GM08714 (cell line): Measurements from ENCODE around the gene RUFY4.
"Not testable (repeated sequence)": the region's sequence is repeated elsewhere in the genome, so short reads cannot be mapped to it uniquely, and the experiment has no call there.

Source experiments
- H3K4me3 ChIP-seq: fragments of 200-500 bp; sonication (Bioruptor generic); 2 replicates; pipeline ENCODE4 v1.5.1; 2014; ENCODE audit warnings: mild to moderate bottlenecking, low read length, inconsistent platforms
- ZNF274 ChIP-seq: IDR thresholded peaks from 2 replicates; pipeline ENCODE4 v1.6.1; 2012; ENCODE audit warnings: mild to moderate bottlenecking, low read depth, low read length

Gene RUFY4

DNA sequence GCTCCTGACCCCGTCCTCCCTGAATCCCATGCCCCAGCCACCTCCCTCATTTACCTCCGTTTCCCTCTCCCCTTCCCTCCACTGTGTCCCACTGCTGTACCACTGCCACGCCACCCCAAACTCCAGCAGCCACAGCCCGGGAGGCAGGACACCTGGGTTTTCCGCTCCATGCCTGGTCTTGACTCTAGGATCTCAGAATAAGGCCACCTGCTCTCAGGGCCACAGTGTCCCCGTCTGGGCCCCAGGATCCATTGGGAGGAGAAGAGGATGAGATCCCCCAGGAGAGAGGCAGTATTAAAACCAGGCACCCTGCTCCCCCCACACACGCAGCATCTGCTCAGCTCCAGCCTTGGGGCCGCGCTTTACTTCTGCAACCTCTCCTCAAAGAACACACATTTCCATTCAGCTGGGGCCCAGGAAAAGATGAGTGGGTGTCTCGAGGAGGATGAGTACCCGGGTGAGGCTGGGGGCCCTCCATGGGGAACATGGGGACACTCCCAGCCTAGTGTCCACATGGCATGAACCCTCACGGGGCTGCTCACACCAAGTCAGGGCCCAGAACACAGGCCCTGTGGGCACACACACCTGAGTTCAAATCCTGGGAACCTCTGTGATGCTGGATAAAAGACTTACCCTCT, 33.5 kb upstream of the RUFY4 start:
- TF ChIP-seq ZNF274 = no peak
- H3K4me3 ChIP-seq = no peak overlapping the region

DNA sequence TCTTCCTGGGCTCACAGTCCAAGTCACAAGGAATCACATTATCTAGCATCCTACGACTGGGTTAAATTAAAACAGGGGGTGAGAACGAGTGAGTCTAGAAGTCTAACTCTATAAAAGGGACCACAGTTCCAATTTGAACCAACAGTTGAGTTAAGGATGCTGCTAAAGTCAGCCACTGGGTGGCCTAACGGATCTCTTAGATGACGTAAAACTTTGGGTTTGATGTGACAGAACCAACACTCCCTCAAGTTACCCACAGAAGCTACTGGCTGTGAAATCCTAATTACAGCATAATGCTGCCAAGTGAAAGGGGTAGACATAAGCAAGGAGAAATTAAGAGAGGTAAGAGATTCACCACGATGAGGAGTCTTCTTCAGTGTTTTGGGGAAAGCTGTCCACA, 32.7 kb upstream of the RUFY4 start:
- TF ChIP-seq ZNF274 = no peak
- H3K4me3 ChIP-seq = no peak overlapping the region

DNA sequence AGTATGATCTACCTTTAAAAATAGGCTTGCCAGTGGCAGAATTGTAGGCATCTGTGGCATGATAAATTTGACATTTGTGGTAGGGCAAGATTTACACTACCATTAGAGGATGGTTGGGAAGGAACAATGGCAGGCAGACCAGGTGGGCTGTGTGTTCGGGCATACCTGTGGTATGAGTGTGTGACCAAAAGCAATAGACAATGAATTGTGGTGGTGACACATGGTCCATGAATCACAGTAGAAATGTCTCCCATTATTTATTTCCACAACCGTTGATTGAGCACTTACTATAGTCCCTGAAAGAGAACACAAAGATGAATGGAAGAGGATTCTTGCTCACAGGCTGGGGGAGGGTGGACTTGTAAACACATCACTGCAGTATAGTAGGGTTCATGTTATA, 29.9 kb upstream of the RUFY4 start:
- no peak overlapping the region for H3K4me3 ChIP-seq
- no peak for TF ChIP-seq ZNF274

DNA sequence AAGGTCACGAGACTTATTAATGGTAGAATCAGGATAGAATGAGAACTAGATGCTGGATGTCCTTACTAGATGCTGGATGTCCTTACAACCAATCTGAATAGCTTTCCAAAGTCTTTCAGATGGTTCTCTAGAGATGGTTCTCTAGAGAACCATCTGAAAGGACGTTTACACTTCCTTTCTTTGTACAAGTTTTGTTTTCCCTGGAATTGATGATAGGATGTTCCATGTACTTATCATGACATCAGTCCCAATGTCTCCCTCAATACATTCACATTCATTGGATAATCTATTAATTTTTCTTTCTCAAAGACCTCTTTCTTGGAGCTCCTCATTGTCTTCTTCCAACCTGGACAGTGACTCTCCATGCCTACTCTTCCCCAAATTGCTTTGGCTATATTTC, 28.2 kb upstream of the RUFY4 start:
- TF ChIP-seq ZNF274 = no peak
- H3K4me3 ChIP-seq = no peak overlapping the region

DNA sequence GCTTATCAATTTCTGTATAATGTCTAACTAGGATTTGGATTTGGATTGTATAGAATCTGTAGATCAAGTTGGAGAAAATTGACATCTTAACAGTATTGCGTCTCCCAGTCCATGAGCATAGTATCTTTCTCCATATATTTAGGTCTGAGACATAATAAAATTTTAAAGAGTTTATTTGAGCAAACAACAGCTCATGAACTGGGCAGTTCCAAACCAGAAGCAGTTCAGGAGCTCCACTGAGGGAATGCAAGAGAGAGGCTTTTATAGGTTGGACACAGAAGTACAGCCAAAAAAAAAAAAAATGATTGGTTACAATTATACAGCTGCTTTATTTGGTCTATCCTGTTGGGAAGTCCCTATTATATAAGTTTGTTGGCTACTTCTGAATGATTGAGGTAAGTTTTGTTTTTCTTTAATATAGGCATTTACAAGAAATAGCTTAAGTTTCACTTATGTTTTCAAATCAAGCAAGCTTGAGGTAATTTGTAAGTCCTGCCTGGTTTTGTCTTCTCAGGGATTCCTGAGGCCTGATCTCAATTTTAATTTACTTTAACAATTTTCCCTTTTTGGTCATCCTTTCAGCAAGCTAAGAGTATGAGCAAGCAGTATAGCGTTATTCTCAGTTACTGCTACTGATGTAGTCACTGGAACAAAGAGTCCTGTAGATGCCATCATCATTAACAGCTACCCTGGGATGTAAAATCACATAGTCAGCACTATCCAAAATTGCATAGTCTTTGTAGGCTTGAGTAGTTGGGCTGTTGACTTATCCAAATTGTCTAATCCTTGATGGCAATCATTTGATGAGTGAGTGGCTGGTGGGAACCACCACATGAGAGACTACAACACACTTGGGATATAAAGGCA, 27.5 kb upstream of the RUFY4 start:
- TF ChIP-seq ZNF274 = no peak
- H3K4me3 ChIP-seq = no peak overlapping the region

DNA sequence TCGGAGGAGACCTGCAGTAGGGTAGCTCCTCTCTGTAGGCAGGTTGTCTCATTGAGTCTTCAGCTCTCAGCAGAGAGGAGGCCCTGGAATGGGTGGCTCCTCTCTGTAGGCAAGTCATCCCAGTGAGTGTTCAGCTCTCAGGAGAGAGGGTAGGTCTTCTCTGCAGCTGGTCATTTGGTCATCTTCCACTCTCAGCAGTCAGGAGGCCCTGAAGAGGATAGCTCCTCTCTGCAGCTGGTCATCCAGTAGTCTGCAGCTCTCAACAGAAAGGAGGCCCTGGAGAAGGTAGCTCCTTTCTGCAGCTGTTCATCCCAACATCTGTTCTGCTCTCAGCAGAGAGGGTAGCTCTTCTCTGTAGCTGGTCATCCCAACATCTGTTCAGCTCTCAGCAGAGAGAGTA, 26.0 kb upstream of the RUFY4 start:
- TF ChIP-seq ZNF274 = no peak
- H3K4me3 ChIP-seq = no peak overlapping the region

DNA sequence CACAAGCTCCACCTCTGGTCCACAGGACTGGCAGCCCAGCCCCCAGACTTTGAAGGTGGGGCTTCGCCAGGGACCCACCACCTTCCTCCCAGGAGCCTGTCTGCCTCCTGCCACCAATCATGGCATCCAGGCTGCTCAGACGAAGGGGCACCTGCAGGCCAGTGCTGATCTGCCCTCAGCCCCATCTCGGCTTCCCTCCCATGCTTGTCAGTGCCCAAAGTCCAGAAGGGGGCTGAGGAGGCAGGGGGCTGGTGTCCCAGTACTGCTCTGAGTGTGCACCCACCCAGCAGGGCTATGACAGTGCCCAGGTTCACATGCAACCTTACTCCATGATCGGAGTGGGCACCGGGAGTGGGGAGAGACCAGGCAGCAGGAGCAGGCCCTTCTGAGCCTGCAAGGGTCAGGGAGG, 25.3 kb upstream of the RUFY4 start:
- no peak overlapping the region for H3K4me3 ChIP-seq
- TF ChIP-seq ZNF274 = no peak

DNA sequence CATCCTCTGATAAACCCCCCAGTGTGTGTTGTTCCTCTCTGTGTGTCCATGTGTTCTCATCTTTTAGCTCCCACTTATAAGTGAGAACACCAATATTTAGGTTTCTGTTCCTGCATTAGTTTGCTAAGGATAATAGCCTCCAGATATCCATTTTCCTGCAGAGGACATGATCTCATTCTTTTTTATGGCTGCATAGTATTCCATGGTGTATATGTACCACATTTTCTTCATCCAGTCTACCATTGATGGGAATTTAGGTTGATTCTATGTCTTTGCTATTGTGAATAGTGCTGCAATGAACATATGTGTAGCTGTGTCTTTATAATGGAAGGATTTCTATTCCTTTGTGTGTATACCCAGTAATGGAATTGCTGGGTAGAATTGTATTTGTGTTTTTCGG, 24.5 kb upstream of the RUFY4 start:
- not testable (repeated sequence) for H3K4me3 ChIP-seq

DNA sequence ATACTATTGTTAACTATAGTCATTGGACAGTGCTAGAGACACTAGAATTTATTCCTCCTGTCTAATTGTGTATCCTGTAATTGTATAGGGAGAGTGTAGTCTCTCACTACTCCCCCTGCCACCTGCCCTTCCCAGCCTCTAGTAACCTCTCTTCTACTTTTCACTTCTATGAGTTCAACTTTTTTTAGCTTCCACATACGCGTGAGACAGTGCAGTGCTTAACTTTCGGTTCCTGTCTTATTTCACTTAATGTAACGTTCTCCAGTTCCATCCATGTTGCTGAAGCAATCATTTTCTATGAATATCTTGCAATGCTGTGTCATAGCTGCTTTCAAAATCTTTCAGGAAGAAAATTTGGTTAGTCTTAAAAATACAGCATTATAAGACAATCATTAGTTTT, 22.8 kb upstream of the RUFY4 start:
- TF ChIP-seq ZNF274 = no peak
- H3K4me3 ChIP-seq = no peak overlapping the region

DNA sequence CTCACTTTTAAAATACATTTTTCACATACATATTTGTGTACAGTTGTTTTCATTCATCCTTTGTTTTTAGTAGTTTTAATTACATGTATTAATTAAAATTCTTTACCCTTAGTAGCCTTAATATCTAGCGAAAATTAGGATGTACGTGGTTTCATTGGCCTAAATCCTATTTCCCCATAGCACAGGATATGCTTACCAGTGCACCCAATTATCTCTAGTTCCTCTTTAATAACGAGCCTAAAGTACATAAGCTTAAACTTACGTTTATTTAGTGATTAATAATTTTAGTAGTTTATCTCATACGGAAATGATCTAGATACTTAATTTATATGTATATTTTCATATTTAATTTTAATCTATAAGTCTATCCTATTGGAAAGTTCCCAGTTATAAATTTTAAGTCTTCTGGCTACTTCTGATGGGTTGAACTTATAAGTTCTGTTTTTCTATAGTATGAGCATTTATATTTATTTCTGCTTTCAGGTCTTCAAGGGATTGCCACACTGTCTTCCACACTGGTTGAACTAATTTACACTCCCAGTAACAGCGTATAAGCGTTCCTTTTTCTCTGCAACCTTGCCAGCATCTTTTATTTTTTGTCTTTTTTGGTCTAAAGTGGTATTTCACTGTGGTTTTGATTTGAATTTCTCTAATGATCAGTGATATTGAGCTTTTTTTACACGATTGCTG, 21.4 kb upstream of the RUFY4 start:
- no peak overlapping the region for H3K4me3 ChIP-seq
- TF ChIP-seq ZNF274 = no peak

DNA sequence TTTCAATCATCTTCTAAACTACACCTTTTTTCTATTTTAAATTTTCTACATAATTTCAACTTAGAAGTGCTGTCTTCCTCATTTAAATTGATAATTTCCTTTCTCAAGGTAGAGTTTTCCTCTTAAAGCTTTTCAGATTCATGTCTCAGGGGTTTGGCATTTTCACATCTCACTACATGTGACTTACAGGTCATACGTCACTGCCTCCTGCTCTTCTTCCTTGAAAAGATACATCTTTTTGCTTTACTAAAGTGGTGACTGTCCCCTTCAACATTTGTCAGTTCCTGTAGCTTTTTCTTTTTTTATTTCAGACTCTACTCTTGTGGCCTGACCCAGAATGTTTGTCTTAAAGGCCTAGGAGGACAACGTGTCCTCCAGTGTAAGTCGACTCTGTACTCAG, 17.1 kb upstream of the RUFY4 start:
- no peak for TF ChIP-seq ZNF274
- H3K4me3 ChIP-seq = no peak overlapping the region

DNA sequence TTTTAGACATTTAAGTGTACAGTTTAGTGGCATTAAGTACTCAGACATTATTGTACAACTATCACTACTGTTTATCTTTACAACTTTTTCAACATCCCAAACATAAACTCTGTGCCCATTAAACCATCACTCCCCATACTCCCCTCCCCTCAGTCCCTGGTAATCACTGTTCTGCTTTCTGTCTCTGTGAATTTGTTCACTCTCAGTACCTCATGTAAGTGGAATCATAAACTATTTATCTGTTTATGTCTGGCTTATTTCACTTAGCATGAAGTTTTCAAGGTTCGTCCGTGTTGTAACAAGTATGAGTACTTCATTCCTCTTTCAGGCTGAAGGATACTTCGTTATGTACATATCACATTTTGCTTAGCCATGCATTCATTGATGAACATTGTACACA, 9.8 kb upstream of the RUFY4 start:
- TF ChIP-seq ZNF274 = no peak

DNA sequence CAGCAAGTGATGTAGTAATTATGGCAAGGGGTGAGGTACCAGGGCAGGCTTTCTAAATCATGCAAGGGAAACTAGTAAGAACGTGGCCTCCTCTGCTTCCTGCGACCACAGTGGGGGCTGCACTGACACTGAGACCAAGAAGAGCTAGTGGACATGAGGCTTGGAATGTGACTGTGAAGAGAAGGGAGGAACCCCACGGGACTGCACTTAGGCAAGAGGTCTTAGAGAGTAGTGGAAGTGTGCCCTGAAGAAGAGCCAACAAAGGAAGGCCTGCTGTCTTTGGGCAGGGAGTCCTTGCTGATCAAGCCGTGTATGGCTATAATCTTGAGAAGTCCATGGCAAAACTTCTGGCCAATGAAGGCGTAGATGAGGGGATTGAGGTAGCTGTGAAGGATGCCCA, 8.9 kb upstream of the RUFY4 start:
- no peak overlapping the region for H3K4me3 ChIP-seq
- TF ChIP-seq ZNF274 = no peak

More for the DNA sequence above, 9.8 kb upstream of the RUFY4 start:
- no peak overlapping the region for H3K4me3 ChIP-seq

DNA sequence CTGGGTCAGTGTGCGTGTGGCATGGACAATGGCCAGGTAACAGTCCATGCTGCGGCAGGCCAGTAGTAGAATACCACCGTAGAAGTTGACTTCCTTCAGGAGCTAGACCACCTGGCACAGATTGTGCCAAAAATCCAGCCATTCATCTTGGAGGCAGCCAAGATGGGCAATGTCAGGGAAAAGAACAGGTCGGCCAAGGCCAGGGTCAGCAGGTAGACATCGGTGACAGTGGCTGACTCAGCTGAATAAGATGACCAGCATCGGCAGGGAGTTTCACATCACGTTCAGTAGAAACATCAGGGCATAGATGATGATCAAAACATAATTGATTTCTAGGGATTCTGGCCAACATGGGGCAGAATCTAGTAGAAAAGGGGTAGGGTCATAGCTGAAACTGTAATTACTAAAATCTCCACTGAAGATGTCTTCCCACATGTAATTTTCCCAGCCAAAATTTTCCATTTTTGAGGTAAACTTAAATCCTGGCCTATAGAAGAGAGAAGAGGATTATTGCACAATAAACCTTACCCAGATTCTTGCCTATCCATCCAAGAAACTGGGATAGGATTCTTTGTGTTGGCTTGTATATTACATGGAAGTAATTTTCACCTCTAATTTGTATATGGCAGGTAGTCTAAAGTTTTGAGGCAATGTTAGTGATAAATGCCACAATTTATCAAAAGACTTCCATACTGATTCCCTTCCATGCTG, 7.9 kb upstream of the RUFY4 start:
- no peak overlapping the region for H3K4me3 ChIP-seq
- TF ChIP-seq ZNF274 = no peak
